Prostate gland (tissue), 2 donors: Measurements from ENCODE around the gene ULK4.

Source experiments
- POLR2A ChIP-seq: fragments of 450-650 bp; IDR thresholded peaks from one replicate; pipeline ENCODE4 v1.6.1; 2016; ENCODE audit warnings: antibody characterized with exemption, mild to moderate bottlenecking
- POLR2AphosphoS5 ChIP-seq: sonication (generic); formaldehyde crosslinking; IDR thresholded peaks from one replicate; pipeline ENCODE4 v1.6.1; 2017; ENCODE audit warnings: antibody characterized with exemption
- TF ChIP-seq, protein P1 (sequence below), 4 experiments: fragments of 200-600 bp in 2 of 4; fragments of 450-650 bp in 2 of 4; sonication (generic) in 2 of 4; IDR thresholded peaks; 1 replicate in 3 of 4; 2 replicates in 1 of 4; pipeline ENCODE4 v1.5.1; 2016 to 2019; ENCODE audit warnings: antibody characterized with exemption in 4 of 4, mild to moderate bottlenecking in 2 of 4, moderate library complexity in 2 of 4

DNA sequence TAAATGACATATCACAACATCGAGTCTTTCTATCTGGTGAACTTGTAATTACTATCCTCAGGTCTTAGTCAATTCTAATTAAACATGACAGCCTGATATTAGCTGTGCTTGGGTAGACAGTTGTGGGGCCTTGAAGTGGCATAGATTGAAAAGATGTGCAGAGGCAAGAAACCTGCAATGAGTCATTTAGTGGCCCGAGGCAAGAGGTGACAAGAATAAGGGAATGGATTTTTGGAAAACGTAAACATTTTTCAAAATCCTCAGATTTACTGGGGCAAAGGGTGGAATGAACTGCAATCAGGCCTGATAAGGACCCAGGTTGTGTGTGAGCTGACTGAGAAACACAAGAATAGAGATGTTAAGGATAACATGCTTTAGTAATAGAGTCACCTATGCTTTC is 29.5 kb upstream of the ULK4 start:
- TF ChIP-seq, protein P1, sequence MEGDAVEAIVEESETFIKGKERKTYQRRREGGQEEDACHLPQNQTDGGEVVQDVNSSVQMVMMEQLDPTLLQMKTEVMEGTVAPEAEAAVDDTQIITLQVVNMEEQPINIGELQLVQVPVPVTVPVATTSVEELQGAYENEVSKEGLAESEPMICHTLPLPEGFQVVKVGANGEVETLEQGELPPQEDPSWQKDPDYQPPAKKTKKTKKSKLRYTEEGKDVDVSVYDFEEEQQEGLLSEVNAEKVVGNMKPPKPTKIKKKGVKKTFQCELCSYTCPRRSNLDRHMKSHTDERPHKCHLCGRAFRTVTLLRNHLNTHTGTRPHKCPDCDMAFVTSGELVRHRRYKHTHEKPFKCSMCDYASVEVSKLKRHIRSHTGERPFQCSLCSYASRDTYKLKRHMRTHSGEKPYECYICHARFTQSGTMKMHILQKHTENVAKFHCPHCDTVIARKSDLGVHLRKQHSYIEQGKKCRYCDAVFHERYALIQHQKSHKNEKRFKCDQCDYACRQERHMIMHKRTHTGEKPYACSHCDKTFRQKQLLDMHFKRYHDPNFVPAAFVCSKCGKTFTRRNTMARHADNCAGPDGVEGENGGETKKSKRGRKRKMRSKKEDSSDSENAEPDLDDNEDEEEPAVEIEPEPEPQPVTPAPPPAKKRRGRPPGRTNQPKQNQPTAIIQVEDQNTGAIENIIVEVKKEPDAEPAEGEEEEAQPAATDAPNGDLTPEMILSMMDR (IDR thresholded peaks at IDR 0.05), result no peak
- TF ChIP-seq POLR2A (no peak), POLR2AphosphoS5 (no peak)
